HG03469 (cell line): ENCODE measurements around the gene ZNF787.

ENCODE experiments used
- ATAC-seq: cut with Tn5 transposase; IDR thresholded peaks from one replicate; pipeline ENCODE4 v1.9.1; 2021; ENCODE audit warnings: mild to moderate bottlenecking, moderate library complexity, moderate number of reproducible peaks; ENCODE audit not compliant: unreplicated experiment

The ZNF787 gene

GRCh38 chr19:56091751-56092546 lies 29.1 kb downstream of the ZNF787 start:
- ATAC-seq: no peak

GRCh38 chr19:56091066-56091490 lies 30.0 kb downstream of the ZNF787 start:
- ATAC-seq: no peak

DNA sequence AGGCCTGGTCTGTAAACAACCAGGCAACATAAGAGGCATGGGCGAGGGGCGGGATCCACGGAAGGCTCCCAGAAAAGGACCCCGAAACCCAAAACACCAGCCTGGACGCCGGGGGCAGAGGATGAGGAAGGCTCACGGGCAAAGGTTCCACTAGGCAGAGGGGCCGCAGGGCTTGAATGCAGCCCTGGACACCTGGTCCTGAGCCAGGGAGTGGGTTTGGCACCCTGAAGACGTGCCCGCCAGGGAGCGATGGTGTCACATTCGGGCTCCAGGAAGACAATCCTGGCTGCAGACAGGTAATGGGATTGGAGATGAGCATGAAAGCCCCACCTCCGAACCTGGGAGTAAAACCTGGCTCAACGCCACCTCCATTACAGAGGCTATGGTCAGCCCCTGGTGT lies 31.8 kb downstream of the ZNF787 start:
- ATAC-seq: no peak

- no peak for ATAC-seq
Observed at GRCh38 chr19:56088497-56089215, 32.4 kb downstream of the ZNF787 start.

- no peak for ATAC-seq
Observed at GRCh38 chr19:56087647-56088496, 33.2 kb downstream of the ZNF787 start.

DNA sequence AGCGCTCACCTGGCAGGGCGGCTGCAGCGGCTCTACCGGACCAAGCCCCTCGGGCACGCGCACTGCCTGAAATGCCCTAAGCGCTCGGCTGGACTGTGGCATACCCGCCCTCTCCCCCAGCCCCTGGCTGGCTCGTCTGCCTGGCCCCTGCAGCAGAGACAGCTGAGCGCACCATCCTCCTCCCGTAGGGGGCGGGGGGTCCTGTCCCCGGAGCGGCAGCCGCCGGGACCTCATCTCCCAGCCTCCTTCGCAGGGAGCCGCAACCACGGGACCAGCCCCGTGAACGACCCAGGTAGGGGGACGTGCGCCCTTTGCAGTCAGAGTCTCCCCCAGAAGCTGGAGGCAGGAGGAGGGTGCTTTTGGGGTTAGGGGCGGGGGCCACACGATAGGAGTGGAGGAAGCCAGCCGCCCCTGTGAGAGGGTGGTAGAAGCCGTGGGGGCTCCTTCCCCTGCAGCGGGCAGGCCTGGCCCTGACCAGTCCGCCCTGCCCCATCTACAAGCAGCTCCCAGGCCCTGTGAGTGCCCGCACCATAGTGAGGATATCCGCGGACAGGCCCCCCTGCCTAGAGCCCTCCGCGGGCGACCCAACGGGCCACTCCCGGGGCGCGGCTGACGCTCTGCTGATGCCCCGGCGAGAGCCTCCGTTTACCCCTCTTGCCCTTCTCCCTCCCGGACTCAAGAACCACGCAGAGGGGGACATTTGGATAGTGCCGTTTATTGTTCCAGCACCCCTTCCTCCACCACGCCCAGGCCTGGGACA lies 34.2 kb downstream of the ZNF787 start:
- ATAC-seq: no peak

DNA sequence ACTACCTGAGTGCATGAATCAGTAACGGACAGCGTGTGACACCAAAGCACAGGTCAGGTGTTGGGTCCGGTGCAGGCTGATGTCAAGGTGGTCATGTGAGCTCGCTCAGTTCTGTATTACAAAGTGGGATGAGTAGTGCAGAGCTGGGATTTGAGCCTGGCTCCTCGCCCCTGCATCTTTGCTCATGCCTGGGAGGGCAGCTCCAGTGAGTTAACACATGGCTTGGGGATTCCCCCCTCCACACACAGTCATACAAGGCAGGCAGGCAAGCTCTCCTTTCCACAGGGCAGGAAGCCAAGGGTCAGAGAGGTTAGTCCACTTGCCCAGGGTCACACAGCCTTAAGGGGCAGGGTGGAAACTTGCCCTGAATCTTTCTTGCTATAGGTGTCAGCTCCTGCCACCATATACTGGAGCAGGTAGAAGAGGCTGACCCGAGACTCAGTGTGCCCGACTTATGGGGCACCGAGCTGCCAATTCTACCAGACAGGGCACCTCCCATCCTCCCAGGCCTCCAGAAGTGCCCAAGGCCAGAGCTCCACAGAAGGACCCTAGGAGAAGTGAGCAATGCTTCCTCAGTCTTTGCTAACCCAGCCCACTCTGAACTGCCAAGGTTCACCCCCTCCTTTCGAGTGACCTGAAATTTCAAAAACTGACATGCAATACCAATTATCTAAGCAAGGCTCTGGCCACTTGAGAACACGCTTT lies 35.4 kb downstream of the ZNF787 start:
- no peak for ATAC-seq

DNA sequence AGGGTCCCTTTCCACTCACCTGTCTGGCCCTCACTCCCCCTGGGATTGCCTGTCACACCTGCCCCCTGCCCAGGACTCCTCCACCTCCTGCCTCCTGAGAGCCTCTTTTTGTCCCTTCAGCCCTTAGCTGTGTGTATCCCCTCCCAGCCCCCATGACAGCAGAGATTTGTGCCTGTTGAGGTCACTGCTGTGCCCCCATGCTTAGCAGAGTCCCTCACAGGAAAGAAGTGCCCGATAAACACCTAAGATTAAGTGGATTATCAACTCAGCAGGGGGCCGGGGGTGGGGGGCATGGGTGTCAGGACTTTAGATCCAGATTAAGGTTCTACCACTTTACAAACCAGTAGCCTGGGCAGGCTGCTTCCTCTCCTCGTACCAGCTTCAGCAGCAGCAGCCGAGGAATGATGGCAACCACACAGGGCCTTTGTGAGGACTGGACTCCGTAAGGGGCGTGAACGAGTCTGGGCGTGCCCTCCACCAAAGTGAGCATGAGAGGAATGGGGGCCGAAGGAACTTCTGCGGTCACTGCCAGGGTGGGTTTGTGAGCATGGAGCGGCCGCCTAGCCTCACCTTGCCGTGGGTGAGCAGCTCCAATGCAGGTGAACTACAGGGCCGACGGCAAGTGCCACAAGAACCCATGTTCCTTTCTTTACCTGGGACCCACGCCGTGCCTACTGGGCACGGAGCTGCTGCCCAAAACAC lies 36.1 kb downstream of the ZNF787 start:
- ATAC-seq: no peak

GRCh38 chr19:56083668-56084067 lies 37.4 kb downstream of the ZNF787 start:
- no peak for ATAC-seq

GRCh38 chr19:56080669-56081401 lies 40.3 kb downstream of the ZNF787 start:
- ATAC-seq: no peak

GRCh38 chr19:56079609-56080008 lies 41.5 kb downstream of the ZNF787 start:
- no peak for ATAC-seq

- ATAC-seq: no peak
Observed at GRCh38 chr19:56076498-56076897, 44.6 kb downstream of the ZNF787 start.

DNA sequence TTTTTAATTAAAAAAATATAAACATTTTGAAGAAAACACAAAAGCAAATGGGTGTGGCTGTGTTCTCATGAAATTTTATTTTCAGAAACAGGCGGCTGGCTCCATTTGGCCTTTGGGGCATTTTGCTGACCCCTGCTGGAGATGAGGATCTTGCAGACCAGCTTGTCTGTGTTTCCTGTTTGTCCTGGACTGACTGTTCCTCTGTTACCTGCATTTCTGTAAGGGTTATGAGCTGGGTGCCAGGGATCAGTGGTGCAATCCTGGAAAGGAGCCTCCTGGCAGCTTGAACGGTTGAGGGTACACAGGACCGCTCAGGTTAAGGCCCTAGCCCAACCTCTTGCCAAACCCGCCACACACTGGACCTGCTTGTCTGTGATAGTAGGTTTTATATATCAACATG lies 49.9 kb downstream of the ZNF787 start:
- no peak for ATAC-seq

- no peak for ATAC-seq
Observed at GRCh38 chr19:56069642-56070041, 51.5 kb downstream of the ZNF787 start.

GRCh38 chr19:56066152-56067023 lies 54.7 kb downstream of the ZNF787 start:
- ATAC-seq: no peak

- no peak for ATAC-seq
Observed at GRCh38 chr19:56053596-56053995, 67.5 kb downstream of the ZNF787 start.
